NCI-H345 treated with DMSO at 0.1 percent for 48 hours (cell line): Measurements from ENCODE around the gene SERINC1.

Experiments
- DNase-seq: peaks from one replicate; lab custom pipeline; 2025; ENCODE audit not compliant: unreplicated experiment; lab: John Stamatoyannopoulos, UW

Gene SERINC1

GRCh38 chr6:122438975-122439374 is 32.6 kb downstream of the SERINC1 start:
- no peak for DNase-seq

GRCh38 chr6:122432816-122433215 is 38.8 kb downstream of the SERINC1 start:
- no peak for DNase-seq

- DNase-seq: no peak
Measured at GRCh38 chr6:122431780-122432179, 39.8 kb downstream of the SERINC1 start.

- no peak for DNase-seq
Measured at GRCh38 chr6:122429323-122429722, 42.3 kb downstream of the SERINC1 start.

- no peak for DNase-seq
Measured at GRCh38 chr6:122428781-122429180, 42.8 kb downstream of the SERINC1 start.

- no peak for DNase-seq
Measured at GRCh38 chr6:122426597-122426996, 45.0 kb downstream of the SERINC1 start.

- no peak for DNase-seq
Measured at GRCh38 chr6:122423734-122424133, 47.9 kb downstream of the SERINC1 start.

- no peak for DNase-seq
Measured at GRCh38 chr6:122422614-122423267, 48.9 kb downstream of the SERINC1 start.

- no peak for DNase-seq
Measured at GRCh38 chr6:122422003-122422402, 49.6 kb downstream of the SERINC1 start.

- DNase-seq: no peak
Measured at GRCh38 chr6:122416825-122417224, 54.8 kb downstream of the SERINC1 start.

GRCh38 chr6:122412001-122412400 is 59.6 kb downstream of the SERINC1 start:
- DNase-seq: no peak

- no peak for DNase-seq
Measured at GRCh38 chr6:122408702-122409458, 62.7 kb downstream of the SERINC1 start.

- DNase-seq: no peak
Measured at GRCh38 chr6:122408240-122408639, 63.4 kb downstream of the SERINC1 start.

- DNase-seq: no peak
Measured at GRCh38 chr6:122407712-122408111, 63.9 kb downstream of the SERINC1 start.

GRCh38 chr6:122406187-122406586 is 65.4 kb downstream of the SERINC1 start:
- DNase-seq: no peak

GRCh38 chr6:122405417-122405816 is 66.2 kb downstream of the SERINC1 start:
- no peak for DNase-seq

GRCh38 chr6:122404444-122404843 is 67.2 kb downstream of the SERINC1 start:
- DNase-seq: no peak

GRCh38 chr6:122401104-122401503 is 70.5 kb downstream of the SERINC1 start:
- DNase-seq: no peak

- DNase-seq: no peak
Measured at GRCh38 chr6:122400462-122401089, 71.0 kb downstream of the SERINC1 start.

- DNase-seq: no peak
Measured at GRCh38 chr6:122400121-122400450, 71.5 kb downstream of the SERINC1 start.

- DNase-seq: peak; percentile 90
Measured at GRCh38 chr6:122399348-122400120, 72.1 kb downstream of the SERINC1 start, which contains the start of gene HSF2. HSF2 (plus strand) TSS chr6:122399652; CDS start chr6:122399738, 86 bp downstream.

- DNase-seq: no peak
Measured at GRCh38 chr6:122399055-122399347, 72.6 kb downstream of the SERINC1 start.
